K562 (cell line): ENCODE measurements around the gene PLXNB1.

Experiments used
- CBFB ChIP-seq: sonication (generic); formaldehyde crosslinking; IDR thresholded peaks from 2 replicates; pipeline ENCODE4 v1.4.0; 2020; ENCODE audit warnings: mild to moderate bottlenecking, missing genetic modification reagents
- POLR2G ChIP-seq: fragments of 200-400 bp; formaldehyde crosslinking; IDR thresholded peaks from 2 replicates; pipeline ENCODE4 v1.6.1; 2017; ENCODE audit warnings: low read depth, mild to moderate bottlenecking, antibody characterized with exemption, low read length, moderate library complexity
- ZNF134 ChIP-seq: fragments of 250-450 bp; sonication (Bioruptor Pico); conservative IDR thresholded peaks from 2 replicates; pipeline ENCODE4 v1.4.0; 2020

- no peak for TF ChIP-seq CBFB
- no peak for TF ChIP-seq ZNF134 (CRISPR knock-in tag)
- TF ChIP-seq POLR2G: no peak
These were observed 40.9 kb downstream of the PLXNB1 start for GRCh38 chr3:48388966-48389365.
